IMR-90 (cell line): Measurements from ENCODE around the gene HIRA. TPM values are rescaled to one million over a fixed set of nuclear protein-coding genes. Genes with fewer than 3 reads are reported as not detected.

ENCODE experiments used
- ATAC-seq: fragments of 200-7000 bp; cut with Tn5 transposase; 2 replicates; pipeline ENCODE4 v1.9.1; 2020; ENCODE audit warnings: low read depth, mild to moderate bottlenecking, moderate library complexity
- BruUV-seq: library from RNA; stranded (reverse); fragments of 400-500 nt; replicated peaks from 2 replicates; lab custom pipeline; 2021; lab: Mats Ljungman, UMichigan
- CTCF ChIA-PET: fragments of 300-600 bp; formaldehyde crosslinking; extraction: SDS; loops from one replicate; lab custom pipeline; 2021; ENCODE audit warnings: antibody characterized with exemption; lab: Yijun Ruan, JAX
- POLR2A ChIA-PET: fragments of 300-600 bp; sonication (Branson Sonifier 250); formaldehyde crosslinking; loops from one replicate; lab custom pipeline; 2022; ENCODE audit warnings: antibody characterized with exemption; ENCODE audit not compliant: unreplicated experiment; lab: Charles Lee
- DNase-seq: peaks from one replicate; pipeline ENCODE4 v3.0.0; 2013
- H2AFZ ChIP-seq: replicated peaks from 2 replicates; pipeline ENCODE3; 2013; ENCODE audit warnings: low read length, mild to moderate bottlenecking; ENCODE audit not compliant: poor library complexity
- H2AK5ac ChIP-seq: 2 replicates; pipeline ENCODE4 v1.6.1; 2013; ENCODE audit warnings: low read depth, low read length, inconsistent platforms
- H2AK9ac ChIP-seq: replicated peaks from 2 replicates; pipeline ENCODE3; 2013; ENCODE audit warnings: mild to moderate bottlenecking, low read depth, low read length, moderate library complexity; ENCODE audit not compliant: poor library complexity
- H2BK120ac ChIP-seq: 2 replicates; pipeline ENCODE4 v1.6.1; 2013; ENCODE audit warnings: low read depth, low read length, inconsistent platforms
- H2BK15ac ChIP-seq: 3 replicates; pipeline ENCODE4 v1.6.1; 2013; ENCODE audit warnings: low read depth, low read length, inconsistent platforms
- H2BK20ac ChIP-seq: 2 replicates; pipeline ENCODE4 v1.6.1; 2013; ENCODE audit warnings: low read depth, mild to moderate bottlenecking, inconsistent platforms, low read length, moderate library complexity
- H2BK5ac ChIP-seq: 2 replicates; pipeline ENCODE4 v1.6.1; 2013; ENCODE audit warnings: mild to moderate bottlenecking, low read depth, low read length, inconsistent platforms; ENCODE audit not compliant: poor library complexity, severe bottlenecking
- H3K14ac ChIP-seq: replicated peaks from 2 replicates; pipeline ENCODE4 v1.6.1; 2013; ENCODE audit warnings: low read depth, low read length, inconsistent platforms
- H3K18ac ChIP-seq: 2 replicates; pipeline ENCODE4 v1.6.1; 2013; ENCODE audit warnings: low read depth, low read length, control low read depth
- H3K23ac ChIP-seq: 2 replicates; pipeline ENCODE4 v1.6.1; 2013; ENCODE audit warnings: low read depth, low read length, inconsistent platforms
- H3K27ac ChIP-seq: 2 replicates; pipeline ENCODE4 v1.5.1; 2013; ENCODE audit warnings: mild to moderate bottlenecking, control low read depth, low read length; ENCODE audit not compliant: insufficient read depth
- H3K27me3 ChIP-seq: 2 replicates; pipeline ENCODE4 v1.6.1; 2013; ENCODE audit warnings: low read length; ENCODE audit not compliant: control insufficient read depth, insufficient read depth
- H3K36me3 ChIP-seq: 2 replicates; pipeline ENCODE4 v1.6.1; 2013; ENCODE audit warnings: low read length, mixed read lengths; ENCODE audit not compliant: control insufficient read depth, insufficient read depth
- H3K4ac ChIP-seq: 2 replicates; pipeline ENCODE4 v1.6.1; 2013; ENCODE audit warnings: low read depth, low read length, inconsistent platforms
- H3K4me1 ChIP-seq: 2 replicates; pipeline ENCODE4 v1.6.1; 2013; ENCODE audit warnings: low read length, mixed read lengths; ENCODE audit not compliant: control insufficient read depth, insufficient read depth
- H3K4me2 ChIP-seq: 2 replicates; pipeline ENCODE4 v1.6.1; 2013; ENCODE audit warnings: low read depth, mild to moderate bottlenecking, control low read depth, low read length, moderate library complexity
- H3K4me3 ChIP-seq: 2 replicates; pipeline ENCODE4 v1.5.1; 2013; ENCODE audit warnings: low read depth, mild to moderate bottlenecking, control low read depth, low read length, moderate library complexity; ENCODE audit not compliant: insufficient read depth
- H3K56ac ChIP-seq: 2 replicates; pipeline ENCODE4 v1.6.1; 2013; ENCODE audit warnings: low read length, inconsistent platforms; ENCODE audit not compliant: insufficient read depth; ENCODE audit errors: extremely low read depth
- H3K79me1 ChIP-seq, 2 experiments: 2 replicates each; pipeline ENCODE4 v1.6.1; 2013; ENCODE audit warnings: low read length in 2 of 2, inconsistent platforms in 1 of 2, low read depth in 1 of 2
- H3K9ac ChIP-seq: 2 replicates; pipeline ENCODE4 v1.6.1; 2013; ENCODE audit warnings: low read depth, low read length, control low read depth
- H3K9me1 ChIP-seq: 2 replicates; pipeline ENCODE4 v1.6.1; 2013; ENCODE audit warnings: low read length, inconsistent platforms; ENCODE audit not compliant: insufficient read depth
- H3K9me3 ChIP-seq: 2 replicates; pipeline ENCODE4 v1.6.1; 2013; ENCODE audit warnings: low read length; ENCODE audit not compliant: control insufficient read depth, insufficient read depth
- H4K20me1 ChIP-seq: 2 replicates; pipeline ENCODE4 v1.6.1; 2013; ENCODE audit warnings: low read length, inconsistent platforms; ENCODE audit not compliant: insufficient read depth
- H4K5ac ChIP-seq: 2 replicates; pipeline ENCODE4 v1.6.1; 2013; ENCODE audit warnings: mild to moderate bottlenecking, low read depth, low read length, control low read depth
- H4K8ac ChIP-seq, 2 experiments: 2 replicates each; pipeline ENCODE4 v1.6.1; 2013; ENCODE audit warnings: low read depth in 2 of 2, low read length in 2 of 2, control low read depth in 1 of 2, inconsistent platforms in 1 of 2
- H4K91ac ChIP-seq: 2 replicates; pipeline ENCODE4 v1.6.1; 2013; ENCODE audit warnings: low read depth, low read length, inconsistent platforms; ENCODE audit not compliant: insufficient read depth
- CEBPB ChIP-seq: IDR thresholded peaks from 2 replicates; pipeline ENCODE4 v1.6.1; 2012; ENCODE audit warnings: low read depth, low read length, improper control_type of control experiment
- CHD1 ChIP-seq: IDR thresholded peaks from 2 replicates; pipeline ENCODE4 v1.6.1; 2012; ENCODE audit warnings: low read depth, low read length, improper control_type of control experiment
- ELK1 ChIP-seq: fragments of 150-350 bp; IDR thresholded peaks from 2 replicates; pipeline ENCODE4 v1.6.1; 2016; ENCODE audit warnings: low read depth, mild to moderate bottlenecking, low read length, moderate library complexity, borderline replicate concordance
- WGBS, 2 experiments: methylation state at CpG; one replicate each; pipeline versions ENCODE4 v1.1.5 to v1.1.7; 2013; ENCODE audit warnings: missing lambda C conversion rate in 2 of 2; ENCODE audit not compliant: insufficient read length in 1 of 2; ENCODE audit errors: extremely low coverage in 2 of 2; 5-methylcytosine and 5-hydroxymethylcytosine counted together
- dilution Hi-C: fragments of 300-500 bp; cut with HindIII; formaldehyde crosslinking; loops from one replicate; pipeline ENCODE4 v1.14.3; 2018; ENCODE audit warnings: low sequenced_read_pairs; ENCODE audit not compliant: unreplicated experiment
- in situ Hi-C: fragments of 300-500 bp; cut with MboI; formaldehyde crosslinking; loops from 3 replicates; pipeline ENCODE4 v1.14.3; 2019; ENCODE audit warnings: low sequenced_read_pairs, inconsistent platforms, mixed read lengths
- intact Hi-C: fragments of 100-400 bp; cut with micrococcal nuclease; formaldehyde crosslinking; loops from 2 replicates; pipeline ENCODE4 v1.10.0; 2022
- polyA plus RNA-seq, 3 experiments: library from polyadenylated mRNA; depleted of rRNA; stranded (reverse); fragments of >200 nt; gene quantifications; 2 replicates each; pipeline ENCODE4 v1.2.3, GENCODE V29; 2012; ENCODE audit warnings: low replicate concordance in 1 of 3
- total RNA-seq: library from RNA; depleted of rRNA; stranded (reverse); fragments of >200 nt; gene quantifications from 2 replicates; pipeline ENCODE4 v1.2.3, GENCODE V29; 2012

HIRA gene
- total and polyA plus RNA-seq, 2 of the 4 experiments (the other 2 are of a cell fraction) = 14.5 to 24.2 TPM

DNA sequence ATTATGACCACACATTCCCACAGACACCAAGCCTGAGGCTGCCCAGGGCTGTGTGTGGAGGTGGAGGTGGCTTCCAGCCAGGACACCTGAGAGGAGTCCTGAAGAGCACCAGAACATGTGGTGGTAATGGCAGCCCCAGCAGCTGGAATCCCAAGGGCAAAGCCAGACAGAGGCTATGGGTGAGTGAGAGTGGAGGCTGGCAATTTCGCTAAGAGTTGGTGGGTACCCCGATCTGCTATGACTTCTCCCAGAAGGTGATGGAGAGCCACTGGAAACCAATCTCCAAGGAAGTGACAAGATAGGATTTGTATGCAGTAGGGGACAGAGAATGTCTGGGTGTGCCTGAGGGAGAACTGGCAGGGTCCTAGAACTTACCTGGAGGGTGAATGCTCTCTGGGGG, 70.7 kb downstream of the HIRA start:
- 100% methylated on average over 1 of the region's 2 CpGs; no CpG with 5 or more reads in 1 of the 2 experiments for WGBS, 2 experiments
- Histone ChIP-seq H2AFZ (no peak overlapping the region), H3K9me3 (no peaks in the 10 kb centered on the region), H2BK15ac (no peak overlapping the region), H3K4ac (no peak overlapping the region), H4K5ac (no peak overlapping the region), H3K27me3 (no peaks in the 10 kb centered on the region), H3K9ac (no peak overlapping the region), H2AK5ac (no peak overlapping the region), H3K36me3 (peaks cover 48% of the 10 kb centered on the region), H3K56ac (no peak overlapping the region), H2AK9ac (no peak overlapping the region), H2BK120ac (no peak overlapping the region), H3K9me1 (peaks cover 21% of the 10 kb centered on the region; the same call in 1 of the 2 replicates), H3K4me2 (no peak overlapping the region), H3K79me1 (peaks cover 0 to 5% of the 10 kb centered on the region in 2 experiments; a peak in 1 of 4 replicates), H2BK20ac (no peak overlapping the region), H3K23ac (no peak overlapping the region), H3K18ac (no peak overlapping the region), H4K20me1 (peaks cover 8% of the 10 kb centered on the region), H3K14ac (no peak overlapping the region), H4K8ac (no peak overlapping the region), H3K4me1 (peaks cover 10% of the 10 kb centered on the region), H3K4me3 (no peak overlapping the region), H3K27ac (no peak overlapping the region), H4K91ac (no peak overlapping the region), H2BK5ac (no peak overlapping the region)
- ChIA-PET POLR2A (no interaction called here), CTCF (no interaction called here)
- dilution Hi-C loops = no loop called here
- intact Hi-C loops = no loop called here
- no peak for ATAC-seq
- in situ Hi-C loops = loop anchor here (25.0 kb wide), 1 partner anchor 399 kb away; no protein-coding TSS in a partner anchor
- TF ChIP-seq CEBPB = no peak
- no peak for TF ChIP-seq CHD1
- no peak for TF ChIP-seq ELK1
- no peak for DNase-seq
- BruUV-seq = no TSS peak
